ENCODE results near the gene CHDH. TPM values are rescaled to one million over a fixed set of nuclear protein-coding genes. Genes with fewer than 3 reads are reported as not detected.

Gene CHDH
- total and polyA plus RNA-seq, 4 donors: 3.2 to 10.2 (median 6.7) TPM

DNA sequence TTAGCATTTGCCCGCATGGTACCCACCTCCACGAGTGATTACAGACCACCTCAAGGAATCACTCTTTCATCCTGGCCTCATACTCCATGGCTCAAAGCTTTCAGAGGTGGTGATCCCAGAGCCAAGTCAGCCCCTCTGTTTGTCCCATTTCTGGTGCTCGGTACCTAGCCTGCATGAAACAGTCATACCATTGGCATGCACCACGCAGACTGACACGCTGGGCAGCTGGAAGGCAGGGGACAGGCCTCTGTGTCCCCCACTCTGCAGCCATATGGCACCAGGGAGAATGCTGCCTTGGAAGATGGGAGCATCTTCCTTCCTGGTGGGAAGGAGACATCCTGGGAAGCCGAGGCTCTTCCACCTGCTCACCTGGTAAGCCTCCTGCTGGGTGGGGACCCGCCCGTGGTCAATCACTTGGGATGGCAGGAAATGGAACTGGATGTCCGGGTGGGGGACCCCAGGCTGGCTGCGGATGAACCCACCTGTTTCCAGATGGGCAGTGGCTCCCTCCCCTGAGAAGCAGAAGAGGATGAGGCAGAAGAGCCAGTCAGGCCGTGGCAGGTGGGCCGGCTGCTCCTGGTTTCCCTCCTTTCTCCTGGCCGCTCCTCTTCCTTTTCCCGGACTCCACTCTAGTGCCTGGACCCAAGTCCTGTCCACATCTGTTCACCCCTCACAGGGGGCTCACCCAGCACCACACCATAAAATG lies 26.9 kb downstream of the CHDH start:
- peaks cover 49% of the 10 kb centered on the region for H3K4me1 ChIP-seq (ENCODE audit: control insufficient read depth, insufficient read depth, low read length)

DNA sequence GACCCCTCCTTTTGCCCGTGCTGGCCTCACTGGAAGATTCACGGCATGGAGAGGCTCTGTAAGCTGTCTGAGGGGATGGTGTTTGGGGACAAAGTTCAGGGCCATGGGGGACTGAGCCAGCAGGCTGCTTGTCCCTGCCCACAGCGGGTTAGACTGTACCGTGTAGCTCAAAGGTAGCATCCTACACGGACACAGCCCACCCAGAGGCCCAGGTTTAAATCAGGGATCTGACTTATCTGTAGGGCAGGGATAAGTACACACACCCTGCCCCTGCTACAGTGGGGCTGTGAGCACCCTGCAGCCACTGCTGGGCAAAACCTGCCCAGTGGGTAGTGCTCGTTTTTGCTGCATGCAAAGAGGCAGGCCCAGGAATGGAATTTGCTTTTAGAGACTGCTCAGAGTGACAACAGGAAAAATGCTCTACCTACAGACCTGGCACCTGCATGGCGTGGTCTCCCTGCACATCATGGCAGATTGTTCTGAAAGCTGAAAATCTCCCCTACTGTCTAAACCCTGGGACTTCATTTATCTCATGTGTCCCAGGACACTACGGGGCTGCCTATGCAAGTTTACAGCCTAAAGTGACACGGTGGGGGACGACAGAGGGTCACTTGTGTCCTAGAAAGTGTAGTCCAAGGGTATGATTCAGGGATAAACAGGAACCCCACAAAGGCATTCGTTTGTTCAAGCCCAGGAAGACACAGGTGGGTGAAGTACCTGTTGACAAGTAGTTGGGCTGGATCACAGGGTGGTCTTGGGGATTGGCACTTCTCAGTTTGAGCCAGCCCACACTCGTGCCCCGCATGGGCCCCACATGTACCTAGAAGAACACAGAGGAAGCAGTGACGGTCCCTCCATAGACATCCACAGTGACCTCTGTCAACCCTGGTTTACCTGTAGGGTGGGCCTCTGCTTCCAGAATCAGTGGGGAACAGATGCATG lies 27.7 kb downstream of the CHDH start:
- WGBS (ENCODE audit: insufficient coverage): 86% methylated on average over 14 of the region's 14 CpGs
- DNase-seq (ENCODE audit: low read depth in 4 of 6, low spot score in 6 of 6): no peak
- Histone ChIP-seq H3K4me1 (ENCODE audit: control insufficient read depth, insufficient read depth, low read length) (peaks cover 51% of the 10 kb centered on the region), H3K27ac (ENCODE audit: low read depth, low read length) (no peak overlapping the region), H3K4me3 (ENCODE audit: low read depth, low read length) (no peak overlapping the region), H3K9me3 (ENCODE audit: control insufficient read depth, insufficient read depth, low read length) (no peaks in the 10 kb centered on the region), H3K36me3 (ENCODE audit: control insufficient read depth, insufficient read depth, low read length) (peaks cover 68% of the 10 kb centered on the region), H3K27me3 (ENCODE audit: control insufficient read depth, insufficient read depth, low read length) (no peaks in the 10 kb centered on the region)

More for the DNA sequence above, 26.9 kb downstream of the CHDH start:
- no peaks in the 10 kb centered on the region for H3K9me3 ChIP-seq (ENCODE audit: control insufficient read depth, insufficient read depth, low read length)
- H3K27me3 ChIP-seq (ENCODE audit: control insufficient read depth, insufficient read depth, low read length): no peaks in the 10 kb centered on the region
- H3K36me3 ChIP-seq (ENCODE audit: control insufficient read depth, insufficient read depth, low read length): peaks cover 70% of the 10 kb centered on the region
- no peak overlapping the region for H3K27ac ChIP-seq (ENCODE audit: low read depth, low read length)
- DNase-seq (ENCODE audit: low read depth in 4 of 6, low spot score in 6 of 6): no peak
- 96% methylated on average over 12 of the region's 14 CpGs for WGBS (ENCODE audit: insufficient coverage)
- no peak overlapping the region for H3K4me3 ChIP-seq (ENCODE audit: low read depth, low read length)

DNA sequence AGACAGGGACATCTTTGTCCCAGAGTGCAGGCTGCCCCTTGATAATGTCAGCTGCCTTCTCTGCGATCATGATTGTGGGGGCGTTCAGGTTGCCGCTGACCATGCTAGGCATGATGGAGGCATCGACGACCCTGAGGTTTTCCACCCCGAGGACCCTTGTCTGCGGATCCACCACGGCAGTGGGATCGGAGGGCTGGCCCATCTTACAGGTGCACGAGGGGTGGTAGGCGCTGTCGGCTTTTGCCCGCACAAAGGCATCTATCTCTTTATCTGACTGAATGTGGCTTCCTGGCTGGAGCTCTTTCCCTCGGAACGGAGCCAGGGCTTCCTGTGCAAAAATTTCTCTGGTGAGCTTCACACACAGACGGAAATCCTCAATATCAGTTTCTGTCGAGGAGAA lies 28.4 kb downstream of the CHDH start:
- no peak for DNase-seq (ENCODE audit: low read depth in 4 of 6, low spot score in 6 of 6)
- WGBS (ENCODE audit: insufficient coverage): 78% methylated on average over 17 of the region's 17 CpGs
- Histone ChIP-seq H3K27ac (ENCODE audit: low read depth, low read length) (peak overlapping the region; percentile 70), H3K9me3 (ENCODE audit: control insufficient read depth, insufficient read depth, low read length) (no peaks in the 10 kb centered on the region), H3K4me3 (ENCODE audit: low read depth, low read length) (no peak overlapping the region), H3K4me1 (ENCODE audit: control insufficient read depth, insufficient read depth, low read length) (peaks cover 51% of the 10 kb centered on the region), H3K27me3 (ENCODE audit: control insufficient read depth, insufficient read depth, low read length) (no peaks in the 10 kb centered on the region), H3K36me3 (ENCODE audit: control insufficient read depth, insufficient read depth, low read length) (peaks cover 61% of the 10 kb centered on the region)

DNA sequence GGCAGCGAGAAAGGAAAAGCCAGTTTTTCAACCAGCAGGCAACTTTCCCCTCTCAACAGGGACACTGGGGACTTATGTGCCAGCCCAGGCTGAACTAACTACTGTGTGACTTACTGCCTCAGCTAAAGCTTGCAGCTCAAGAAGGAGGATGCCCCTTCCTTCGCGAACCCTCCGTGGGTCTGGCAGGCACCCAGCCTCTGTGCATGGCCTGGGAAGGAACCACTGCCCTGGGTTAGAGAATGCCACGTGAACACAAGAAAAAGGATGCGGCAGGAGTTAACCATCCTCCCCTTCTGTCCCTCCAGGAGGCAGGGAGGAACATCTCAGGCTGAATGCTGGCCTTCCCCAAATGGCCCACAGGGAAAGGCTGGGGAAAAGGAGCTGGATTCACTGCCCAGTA lies 29.0 kb downstream of the CHDH start:
- peaks cover 55% of the 10 kb centered on the region for H3K36me3 ChIP-seq (ENCODE audit: control insufficient read depth, insufficient read depth, low read length)
- 44% methylated on average over 5 of the region's 6 CpGs for WGBS (ENCODE audit: insufficient coverage)
- no peaks in the 10 kb centered on the region for H3K9me3 ChIP-seq (ENCODE audit: control insufficient read depth, insufficient read depth, low read length)
- H3K4me3 ChIP-seq (ENCODE audit: low read depth, low read length): no peak overlapping the region
- peaks cover 48% of the 10 kb centered on the region for H3K4me1 ChIP-seq (ENCODE audit: control insufficient read depth, insufficient read depth, low read length)
- peak in 1 of 6 donors; percentile 41 for DNase-seq (ENCODE audit: low read depth in 4 of 6, low spot score in 6 of 6)
- peak overlapping the region; percentile 70 for H3K27ac ChIP-seq (ENCODE audit: low read depth, low read length)
- no peaks in the 10 kb centered on the region for H3K27me3 ChIP-seq (ENCODE audit: control insufficient read depth, insufficient read depth, low read length)

DNA sequence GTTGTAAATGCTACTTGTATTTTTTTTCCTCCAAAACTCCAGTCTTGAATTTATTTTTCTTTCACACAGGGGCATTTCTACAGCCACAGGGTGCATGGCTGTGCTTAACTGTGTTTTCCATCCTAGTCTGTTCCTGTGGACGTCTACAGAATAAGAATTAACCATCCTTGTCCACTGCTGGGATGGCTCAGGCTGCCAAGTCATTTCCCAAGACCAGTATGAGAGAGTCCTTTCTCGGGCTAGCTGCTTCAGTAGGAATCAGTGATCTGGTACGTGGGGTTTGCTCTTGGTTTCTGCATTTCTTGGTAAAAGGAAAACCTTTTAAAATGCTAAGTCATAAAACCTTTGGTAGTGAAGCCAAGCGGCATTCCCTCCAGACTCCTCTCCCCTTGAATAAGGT lies 29.8 kb downstream of the CHDH start:
- peak overlapping the region; percentile 70 for H3K27ac ChIP-seq (ENCODE audit: low read depth, low read length)
- no CpG with 5 or more reads among the region's 4 CpGs for WGBS (ENCODE audit: insufficient coverage)
- H3K9me3 ChIP-seq (ENCODE audit: control insufficient read depth, insufficient read depth, low read length): no peaks in the 10 kb centered on the region
- DNase-seq (ENCODE audit: low read depth in 4 of 6, low spot score in 6 of 6): peak; percentile 40 to 91 (median 72)
- H3K36me3 ChIP-seq (ENCODE audit: control insufficient read depth, insufficient read depth, low read length): peaks cover 58% of the 10 kb centered on the region
- no peaks in the 10 kb centered on the region for H3K27me3 ChIP-seq (ENCODE audit: control insufficient read depth, insufficient read depth, low read length)
- H3K4me3 ChIP-seq (ENCODE audit: low read depth, low read length): no peak overlapping the region
- peaks cover 45% of the 10 kb centered on the region for H3K4me1 ChIP-seq (ENCODE audit: control insufficient read depth, insufficient read depth, low read length)

DNA sequence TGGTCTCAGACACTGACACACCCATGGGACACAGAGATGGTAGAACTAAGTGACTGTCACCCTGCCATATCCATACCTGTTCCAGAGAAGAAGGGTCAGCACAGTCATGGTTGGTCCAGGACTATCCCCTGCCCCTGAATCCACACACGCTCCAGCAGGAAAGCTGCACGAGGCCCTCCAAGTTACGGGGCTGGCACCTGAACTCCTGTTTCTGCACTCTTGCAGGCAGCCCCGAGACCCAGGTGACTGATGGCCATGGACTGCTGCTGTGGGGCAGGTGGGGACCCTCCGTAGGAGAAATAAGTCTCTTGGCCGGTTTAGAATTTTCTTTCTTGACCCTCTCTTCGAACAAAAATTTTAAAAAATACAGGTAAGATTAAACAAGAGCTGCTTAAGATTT lies 30.6 kb downstream of the CHDH start:
- Histone ChIP-seq H3K27me3 (ENCODE audit: control insufficient read depth, insufficient read depth, low read length) (no peaks in the 10 kb centered on the region), H3K27ac (ENCODE audit: low read depth, low read length) (peak overlapping the region; percentile 70), H3K36me3 (ENCODE audit: control insufficient read depth, insufficient read depth, low read length) (peaks cover 59% of the 10 kb centered on the region), H3K4me3 (ENCODE audit: low read depth, low read length) (no peak overlapping the region), H3K9me3 (ENCODE audit: control insufficient read depth, insufficient read depth, low read length) (no peaks in the 10 kb centered on the region), H3K4me1 (ENCODE audit: control insufficient read depth, insufficient read depth, low read length) (peaks cover 47% of the 10 kb centered on the region)
- no peak for DNase-seq (ENCODE audit: low read depth in 4 of 6, low spot score in 6 of 6)
- 82% methylated on average over 2 of the region's 7 CpGs for WGBS (ENCODE audit: insufficient coverage)

DNA sequence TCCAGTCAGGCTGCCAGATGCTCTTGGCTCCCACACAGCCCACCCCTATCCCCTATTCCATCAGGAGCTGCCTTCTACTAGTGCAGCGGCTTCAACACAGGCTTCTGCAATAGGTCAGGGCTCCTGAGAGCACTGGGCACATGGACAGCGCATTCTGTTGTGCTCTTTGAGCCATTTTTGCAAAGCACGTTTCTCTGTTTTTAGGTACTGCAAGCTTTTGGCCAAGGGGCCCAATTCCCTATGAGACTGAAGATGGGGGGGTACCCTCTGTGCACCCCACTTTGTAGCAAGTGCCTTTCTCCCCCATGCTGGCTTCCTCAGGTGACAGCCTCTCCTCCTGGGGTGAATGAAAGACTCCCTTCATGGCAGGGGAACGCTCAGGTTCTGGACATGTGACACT lies 31.2 kb downstream of the CHDH start:
- no peak overlapping the region for H3K4me3 ChIP-seq (ENCODE audit: low read depth, low read length)
- DNase-seq (ENCODE audit: low read depth in 4 of 6, low spot score in 6 of 6): no peak
- peaks cover 47% of the 10 kb centered on the region for H3K4me1 ChIP-seq (ENCODE audit: control insufficient read depth, insufficient read depth, low read length)
- 89% methylated on average over 3 of the region's 4 CpGs for WGBS (ENCODE audit: insufficient coverage)
- H3K9me3 ChIP-seq (ENCODE audit: control insufficient read depth, insufficient read depth, low read length): no peaks in the 10 kb centered on the region
- H3K27ac ChIP-seq (ENCODE audit: low read depth, low read length): peak overlapping the region; percentile 70
- peaks cover 58% of the 10 kb centered on the region for H3K36me3 ChIP-seq (ENCODE audit: control insufficient read depth, insufficient read depth, low read length)
- no peaks in the 10 kb centered on the region for H3K27me3 ChIP-seq (ENCODE audit: control insufficient read depth, insufficient read depth, low read length)

DNA sequence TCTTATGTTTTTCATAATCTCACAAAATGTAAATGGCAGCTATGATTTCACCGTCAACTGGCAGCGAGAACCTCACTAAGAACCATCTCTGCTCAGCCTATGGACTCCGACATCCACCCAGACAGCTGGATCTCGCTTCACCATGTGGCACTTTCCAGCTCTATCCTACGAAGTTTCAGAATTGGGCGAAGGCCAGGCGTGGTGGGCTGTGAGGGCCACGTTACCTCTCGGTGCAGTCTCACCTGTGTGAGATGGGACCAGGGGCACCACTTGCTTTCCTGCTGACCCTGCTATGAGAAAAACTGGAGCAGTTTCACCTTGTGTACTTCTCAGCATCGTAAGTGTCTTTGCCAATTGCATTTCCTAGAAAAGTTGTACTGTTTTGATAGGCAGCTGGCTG lies 32.3 kb downstream of the CHDH start:
- Histone ChIP-seq H3K4me1 (ENCODE audit: control insufficient read depth, insufficient read depth, low read length) (peaks cover 52% of the 10 kb centered on the region), H3K9me3 (ENCODE audit: control insufficient read depth, insufficient read depth, low read length) (no peaks in the 10 kb centered on the region), H3K27ac (ENCODE audit: low read depth, low read length) (no peak overlapping the region), H3K27me3 (ENCODE audit: control insufficient read depth, insufficient read depth, low read length) (no peaks in the 10 kb centered on the region), H3K4me3 (ENCODE audit: low read depth, low read length) (no peak overlapping the region), H3K36me3 (ENCODE audit: control insufficient read depth, insufficient read depth, low read length) (peaks cover 58% of the 10 kb centered on the region)
- 94% methylated on average over 9 of the region's 10 CpGs for WGBS (ENCODE audit: insufficient coverage)
- DNase-seq (ENCODE audit: low read depth in 4 of 6, low spot score in 6 of 6): no peak

DNA sequence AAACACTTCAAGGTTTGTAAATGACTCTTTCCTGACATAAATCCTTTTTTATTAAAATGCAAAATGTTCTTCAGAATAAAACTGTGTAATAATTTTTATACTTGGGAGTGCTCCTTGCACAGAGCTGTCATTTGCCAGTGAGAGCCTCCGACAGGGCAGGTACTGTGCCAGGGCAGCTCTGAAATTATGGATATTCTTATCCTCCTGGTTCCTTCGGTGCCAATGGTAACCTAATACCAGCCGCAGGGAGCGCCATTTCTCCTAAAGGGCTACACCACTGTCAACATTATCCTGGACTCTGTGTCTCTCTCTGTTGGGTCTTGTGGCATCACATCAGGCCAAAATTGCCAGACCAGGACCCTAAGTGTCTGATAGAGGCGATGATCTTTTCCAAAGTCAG lies 33.0 kb downstream of the CHDH start:
- DNase-seq (ENCODE audit: low read depth in 4 of 6, low spot score in 6 of 6): no peak
- WGBS (ENCODE audit: insufficient coverage): 98% methylated on average over 3 of the region's 5 CpGs
- H3K9me3 ChIP-seq (ENCODE audit: control insufficient read depth, insufficient read depth, low read length): no peaks in the 10 kb centered on the region
- H3K27me3 ChIP-seq (ENCODE audit: control insufficient read depth, insufficient read depth, low read length): no peaks in the 10 kb centered on the region
- peaks cover 58% of the 10 kb centered on the region for H3K36me3 ChIP-seq (ENCODE audit: control insufficient read depth, insufficient read depth, low read length)
- H3K4me1 ChIP-seq (ENCODE audit: control insufficient read depth, insufficient read depth, low read length): peaks cover 56% of the 10 kb centered on the region
- no peak overlapping the region for H3K4me3 ChIP-seq (ENCODE audit: low read depth, low read length)
- no peak overlapping the region for H3K27ac ChIP-seq (ENCODE audit: low read depth, low read length)
